ENCODE results near the gene GRWD1.
A peak's percentile ranks its signal among the peaks of the same experiment; 100 is the strongest.

GRWD1 gene

DNA sequence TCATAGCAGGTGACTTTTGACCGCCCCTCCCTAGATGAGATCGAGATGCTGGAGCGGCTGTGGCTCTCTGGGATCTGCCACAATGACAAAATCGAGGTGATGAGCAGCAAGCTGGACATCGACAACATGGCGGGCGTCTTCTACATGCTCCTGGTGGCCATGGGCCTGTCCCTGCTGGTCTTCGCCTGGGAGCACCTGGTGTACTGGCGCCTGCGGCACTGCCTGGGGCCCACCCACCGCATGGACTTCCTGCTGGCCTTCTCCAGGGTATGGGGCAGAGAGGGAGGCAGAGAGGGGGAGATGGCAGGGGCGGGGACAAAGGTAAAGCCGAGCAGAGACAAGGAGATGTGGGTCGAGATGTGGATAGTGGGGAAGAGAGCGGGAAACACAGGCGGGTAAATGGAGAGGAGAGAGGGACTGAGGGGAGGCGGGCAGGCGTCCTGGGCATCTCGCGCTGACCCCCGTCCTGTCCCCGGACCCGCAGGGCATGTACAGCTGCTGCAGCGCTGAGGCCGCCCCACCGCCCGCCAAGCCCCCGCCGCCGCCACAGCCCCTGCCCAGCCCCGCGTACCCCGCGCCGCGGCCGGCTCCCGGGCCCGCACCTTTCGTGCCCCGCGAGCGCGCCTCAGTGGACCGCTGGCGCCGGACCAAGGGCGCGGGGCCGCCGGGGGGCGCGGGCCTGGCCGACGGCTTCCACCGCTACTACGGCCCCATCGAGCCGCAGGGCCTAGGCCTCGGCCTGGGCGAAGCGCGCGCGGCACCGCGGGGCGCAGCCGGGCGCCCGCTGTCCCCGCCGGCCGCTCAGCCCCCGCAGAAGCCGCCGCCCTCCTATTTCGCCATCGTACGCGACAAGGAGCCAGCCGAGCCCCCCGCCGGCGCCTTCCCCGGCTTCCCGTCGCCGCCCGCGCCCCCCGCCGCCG, 3.4 kb upstream of the GRWD1 start:
- Histone ChIP-seq H3K9me3 (ENCODE audit: severe bottlenecking) (no peaks in the 10 kb centered on the region), H3K27ac (ENCODE audit: poor library complexity, severe bottlenecking) (no peak overlapping the region), H3K4me3 (ENCODE audit: severe bottlenecking) (no peak overlapping the region), H3K36me3 (ENCODE audit: low read depth) (peaks cover 3% of the 10 kb centered on the region), H3K4me1 (ENCODE audit: insufficient read depth, poor library complexity, severe bottlenecking) (peaks cover 6% of the 10 kb centered on the region), H3K27me3 (ENCODE audit: insufficient read depth, poor library complexity, severe bottlenecking) (peaks cover 12% of the 10 kb centered on the region)
- TF ChIP-seq, protein P1, sequence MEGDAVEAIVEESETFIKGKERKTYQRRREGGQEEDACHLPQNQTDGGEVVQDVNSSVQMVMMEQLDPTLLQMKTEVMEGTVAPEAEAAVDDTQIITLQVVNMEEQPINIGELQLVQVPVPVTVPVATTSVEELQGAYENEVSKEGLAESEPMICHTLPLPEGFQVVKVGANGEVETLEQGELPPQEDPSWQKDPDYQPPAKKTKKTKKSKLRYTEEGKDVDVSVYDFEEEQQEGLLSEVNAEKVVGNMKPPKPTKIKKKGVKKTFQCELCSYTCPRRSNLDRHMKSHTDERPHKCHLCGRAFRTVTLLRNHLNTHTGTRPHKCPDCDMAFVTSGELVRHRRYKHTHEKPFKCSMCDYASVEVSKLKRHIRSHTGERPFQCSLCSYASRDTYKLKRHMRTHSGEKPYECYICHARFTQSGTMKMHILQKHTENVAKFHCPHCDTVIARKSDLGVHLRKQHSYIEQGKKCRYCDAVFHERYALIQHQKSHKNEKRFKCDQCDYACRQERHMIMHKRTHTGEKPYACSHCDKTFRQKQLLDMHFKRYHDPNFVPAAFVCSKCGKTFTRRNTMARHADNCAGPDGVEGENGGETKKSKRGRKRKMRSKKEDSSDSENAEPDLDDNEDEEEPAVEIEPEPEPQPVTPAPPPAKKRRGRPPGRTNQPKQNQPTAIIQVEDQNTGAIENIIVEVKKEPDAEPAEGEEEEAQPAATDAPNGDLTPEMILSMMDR (IDR thresholded peaks at IDR 0.05; ENCODE audit: poor library complexity, severe bottlenecking) = no peak
- no peak for ATAC-seq (ENCODE audit: low read depth)
- no peak for DNase-seq (ENCODE audit: low spot score)

DNA sequence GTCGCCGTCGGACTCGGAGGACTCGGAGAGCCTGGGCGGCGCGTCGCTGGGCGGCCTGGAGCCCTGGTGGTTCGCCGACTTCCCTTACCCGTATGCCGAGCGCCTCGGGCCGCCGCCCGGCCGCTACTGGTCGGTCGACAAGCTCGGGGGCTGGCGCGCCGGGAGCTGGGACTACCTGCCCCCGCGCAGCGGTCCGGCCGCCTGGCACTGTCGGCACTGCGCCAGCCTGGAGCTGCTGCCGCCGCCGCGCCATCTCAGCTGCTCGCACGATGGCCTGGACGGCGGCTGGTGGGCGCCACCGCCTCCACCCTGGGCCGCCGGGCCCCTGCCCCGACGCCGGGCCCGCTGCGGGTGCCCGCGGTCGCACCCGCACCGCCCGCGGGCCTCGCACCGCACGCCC, 2.5 kb upstream of the GRWD1 start:
- DNase-seq (ENCODE audit: low spot score) (no peak), ATAC-seq (ENCODE audit: low read depth) (no peak)
- H3K27ac ChIP-seq (ENCODE audit: poor library complexity, severe bottlenecking) = no peak overlapping the region
- no peaks in the 10 kb centered on the region for H3K9me3 ChIP-seq (ENCODE audit: severe bottlenecking)
- TF ChIP-seq, protein P1 (IDR thresholded peaks at IDR 0.05; ENCODE audit: poor library complexity, severe bottlenecking) = no peak
- H3K27me3 ChIP-seq (ENCODE audit: insufficient read depth, poor library complexity, severe bottlenecking) = peaks cover 12% of the 10 kb centered on the region
- peaks cover 6% of the 10 kb centered on the region for H3K4me1 ChIP-seq (ENCODE audit: insufficient read depth, poor library complexity, severe bottlenecking)
- H3K36me3 ChIP-seq (ENCODE audit: low read depth) = peaks cover 12% of the 10 kb centered on the region
- peak overlapping the region; percentile 19 for H3K4me3 ChIP-seq (ENCODE audit: severe bottlenecking)

DNA sequence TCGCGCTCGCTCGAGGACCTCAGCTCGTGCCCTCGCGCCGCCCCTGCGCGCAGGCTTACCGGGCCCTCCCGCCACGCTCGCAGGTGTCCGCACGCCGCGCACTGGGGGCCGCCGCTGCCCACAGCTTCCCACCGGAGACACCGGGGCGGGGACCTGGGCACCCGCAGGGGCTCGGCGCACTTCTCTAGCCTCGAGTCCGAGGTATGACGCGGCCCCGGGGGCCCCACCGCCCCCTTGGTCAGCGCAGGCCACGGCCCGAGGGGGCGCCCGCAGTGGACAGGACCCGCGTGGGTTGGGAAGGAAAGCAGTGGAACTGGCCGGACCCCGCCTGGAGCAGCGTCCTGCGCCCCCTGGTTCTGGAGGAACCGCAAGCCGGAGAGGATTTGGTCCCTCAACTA, 2.1 kb upstream of the GRWD1 start:
- TF ChIP-seq, protein P1 (IDR thresholded peaks at IDR 0.05; ENCODE audit: poor library complexity, severe bottlenecking) = no peak
- no peak overlapping the region for H3K27ac ChIP-seq (ENCODE audit: poor library complexity, severe bottlenecking)
- H3K4me1 ChIP-seq (ENCODE audit: insufficient read depth, poor library complexity, severe bottlenecking) = peaks cover 6% of the 10 kb centered on the region
- H3K9me3 ChIP-seq (ENCODE audit: severe bottlenecking) = no peaks in the 10 kb centered on the region
- no peak for ATAC-seq (ENCODE audit: low read depth)
- H3K27me3 ChIP-seq (ENCODE audit: insufficient read depth, poor library complexity, severe bottlenecking) = peaks cover 12% of the 10 kb centered on the region
- DNase-seq (ENCODE audit: low spot score) = no peak
- H3K4me3 ChIP-seq (ENCODE audit: severe bottlenecking) = peak overlapping the region; percentile 19
- H3K36me3 ChIP-seq (ENCODE audit: low read depth) = peaks cover 17% of the 10 kb centered on the region

DNA sequence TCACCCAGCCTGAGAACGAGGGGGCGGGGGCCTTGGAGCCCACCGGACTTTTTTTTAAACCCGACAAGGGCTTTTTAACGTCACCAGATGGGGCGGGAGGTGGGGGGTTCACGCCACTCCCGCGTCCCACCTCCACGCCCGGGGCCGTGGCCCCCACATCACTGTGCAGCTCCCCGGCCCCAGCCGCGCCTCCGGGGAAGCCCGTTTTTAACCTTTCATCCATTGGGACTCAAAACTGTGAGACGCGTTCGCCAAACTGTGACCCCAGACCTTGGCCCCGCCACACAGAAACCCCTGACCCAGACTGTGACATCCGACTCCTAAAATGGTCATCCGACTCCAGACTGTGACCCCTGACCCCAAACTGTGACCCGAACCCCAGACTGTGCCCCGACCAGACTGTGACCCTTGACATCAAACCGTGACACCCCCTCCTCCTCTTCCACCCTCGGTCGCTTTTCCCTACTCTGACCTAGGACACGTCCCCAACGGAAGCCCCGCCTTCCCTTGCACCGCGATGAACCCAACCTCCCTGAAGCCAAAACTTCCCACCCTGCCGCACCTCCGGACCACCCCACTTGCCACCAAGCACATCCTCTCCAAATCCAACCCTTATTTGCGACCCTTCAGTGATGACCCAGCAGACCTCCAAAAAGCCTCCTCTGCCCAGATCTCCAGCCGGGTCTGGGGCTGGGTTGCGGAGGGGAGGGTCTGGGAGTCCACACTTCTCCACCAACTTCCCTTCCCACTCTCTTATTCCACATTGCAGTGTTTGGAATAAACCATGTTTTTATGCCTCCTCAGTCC, 1.5 kb upstream of the GRWD1 start:
- peak overlapping the region; percentile 56 for H3K27ac ChIP-seq (ENCODE audit: poor library complexity, severe bottlenecking)
- no peak for ATAC-seq (ENCODE audit: low read depth)
- TF ChIP-seq, protein P1 (IDR thresholded peaks at IDR 0.05; ENCODE audit: poor library complexity, severe bottlenecking) = no peak
- H3K36me3 ChIP-seq (ENCODE audit: low read depth) = peaks cover 21% of the 10 kb centered on the region
- peak overlapping the region; percentile 84 for H3K4me3 ChIP-seq (ENCODE audit: severe bottlenecking)
- H3K4me1 ChIP-seq (ENCODE audit: insufficient read depth, poor library complexity, severe bottlenecking) = peaks cover 6% of the 10 kb centered on the region
- no peak for DNase-seq (ENCODE audit: low spot score)
- H3K27me3 ChIP-seq (ENCODE audit: insufficient read depth, poor library complexity, severe bottlenecking) = peaks cover 12% of the 10 kb centered on the region
- H3K9me3 ChIP-seq (ENCODE audit: severe bottlenecking) = no peaks in the 10 kb centered on the region
